ENCODE results near the gene CLDN9. TPM values are rescaled to one million over a fixed set of nuclear protein-coding genes. Genes with fewer than 3 reads are reported as not detected.
"Not testable (repeated sequence)": the region's sequence is repeated elsewhere in the genome, so short reads cannot be mapped to it uniquely, and the experiment has no call there.

CLDN9 gene
- total and polyA plus RNA-seq, 2 experiments from 2014 or later: 3.5 to 8.9 TPM

DNA sequence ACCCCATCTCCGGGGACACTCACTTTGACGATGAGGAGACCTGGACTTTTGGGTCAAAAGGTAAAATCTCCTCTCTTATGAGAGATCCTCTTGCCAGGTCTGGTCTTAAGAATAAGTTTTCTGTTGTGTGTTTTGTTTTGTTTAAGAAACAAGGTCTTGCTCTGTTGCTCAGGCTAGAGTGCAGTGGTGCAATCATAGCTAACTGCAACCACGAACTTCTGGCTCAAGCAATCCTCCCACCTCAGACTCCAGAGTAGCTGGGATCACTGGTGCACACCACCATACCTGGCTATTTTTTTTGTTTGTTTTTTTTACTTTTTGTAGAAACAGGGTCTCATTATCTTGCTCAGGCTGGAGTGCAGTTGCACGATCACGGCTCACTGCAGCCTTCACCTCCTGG, 37.8 kb downstream of the CLDN9 start:
- 89% methylated on average over 5 of the region's 5 CpGs for WGBS (ENCODE audit: low lambda C conversion rate, missing lambda C conversion rate)
- peaks cover 52% of the 10 kb centered on the region for H3K27me3 ChIP-seq
- H3K27ac ChIP-seq: no peak overlapping the region
- H3K4me2 ChIP-seq: no peak overlapping the region
- H3K36me3 ChIP-seq (replicated peaks; ENCODE audit: insufficient read depth, low read depth): no peaks in the 10 kb centered on the region
- TF ChIP-seq, protein P1, sequence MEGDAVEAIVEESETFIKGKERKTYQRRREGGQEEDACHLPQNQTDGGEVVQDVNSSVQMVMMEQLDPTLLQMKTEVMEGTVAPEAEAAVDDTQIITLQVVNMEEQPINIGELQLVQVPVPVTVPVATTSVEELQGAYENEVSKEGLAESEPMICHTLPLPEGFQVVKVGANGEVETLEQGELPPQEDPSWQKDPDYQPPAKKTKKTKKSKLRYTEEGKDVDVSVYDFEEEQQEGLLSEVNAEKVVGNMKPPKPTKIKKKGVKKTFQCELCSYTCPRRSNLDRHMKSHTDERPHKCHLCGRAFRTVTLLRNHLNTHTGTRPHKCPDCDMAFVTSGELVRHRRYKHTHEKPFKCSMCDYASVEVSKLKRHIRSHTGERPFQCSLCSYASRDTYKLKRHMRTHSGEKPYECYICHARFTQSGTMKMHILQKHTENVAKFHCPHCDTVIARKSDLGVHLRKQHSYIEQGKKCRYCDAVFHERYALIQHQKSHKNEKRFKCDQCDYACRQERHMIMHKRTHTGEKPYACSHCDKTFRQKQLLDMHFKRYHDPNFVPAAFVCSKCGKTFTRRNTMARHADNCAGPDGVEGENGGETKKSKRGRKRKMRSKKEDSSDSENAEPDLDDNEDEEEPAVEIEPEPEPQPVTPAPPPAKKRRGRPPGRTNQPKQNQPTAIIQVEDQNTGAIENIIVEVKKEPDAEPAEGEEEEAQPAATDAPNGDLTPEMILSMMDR (IDR thresholded peaks at IDR 0.05; ENCODE audit: poor library complexity): no peak
- TF ChIP-seq EZH2phosphoT487 (IDR thresholded peaks at IDR 0.05; ENCODE audit: low read depth, severe bottlenecking, unreplicated experiment) (no peak), EZH2 (IDR thresholded peaks at IDR 0.05; ENCODE audit: borderline replicate concordance) (no peak)
- no peaks in the 10 kb centered on the region for H4K20me1 ChIP-seq (ENCODE audit: insufficient read depth, poor library complexity, severe bottlenecking)
- no peaks in the 10 kb centered on the region for H3K9me2 ChIP-seq (replicated peaks; ENCODE audit: insufficient read depth)
- H3K79me2 ChIP-seq: no peaks in the 10 kb centered on the region
- no peak overlapping the region for H3K4me3 ChIP-seq
- peaks cover 14% of the 10 kb centered on the region for H3K4me1 ChIP-seq (ENCODE audit: insufficient read depth)
- no peak overlapping the region for H2AFZ ChIP-seq
- no peaks in the 10 kb centered on the region for H3K9me3 ChIP-seq (ENCODE audit: low read depth)
- no peak for DNase-seq (ENCODE audit: low spot score)

DNA sequence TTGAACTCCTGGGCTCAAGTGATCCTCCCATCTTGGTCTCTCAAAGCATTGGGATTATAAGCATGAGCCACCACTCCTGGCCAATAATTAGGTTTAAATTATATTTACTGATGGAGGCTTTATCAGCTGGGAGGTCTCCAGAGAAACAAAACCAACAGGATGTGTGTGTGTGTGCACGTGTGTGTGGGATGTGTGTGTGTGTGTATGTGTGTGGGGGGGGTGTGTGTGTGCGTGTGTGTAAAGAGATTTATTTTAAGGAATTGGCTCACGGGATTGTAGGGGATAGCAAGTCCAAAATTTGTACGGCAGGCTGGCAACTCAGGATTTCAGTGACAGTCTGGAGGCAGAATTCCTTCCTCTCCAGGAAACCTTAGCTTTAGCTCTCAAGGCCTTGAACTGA, 38.3 kb downstream of the CLDN9 start:
- no peak overlapping the region for H2AFZ ChIP-seq
- H4K20me1 ChIP-seq (ENCODE audit: insufficient read depth, poor library complexity, severe bottlenecking): no peaks in the 10 kb centered on the region
- H3K9me2 ChIP-seq (replicated peaks; ENCODE audit: insufficient read depth): no peaks in the 10 kb centered on the region
- no peaks in the 10 kb centered on the region for H3K36me3 ChIP-seq (replicated peaks; ENCODE audit: insufficient read depth, low read depth)
- H3K4me1 ChIP-seq (ENCODE audit: insufficient read depth): peaks cover 9% of the 10 kb centered on the region
- no peaks in the 10 kb centered on the region for H3K9me3 ChIP-seq (ENCODE audit: low read depth)
- H3K27ac ChIP-seq: no peak overlapping the region
- 60% methylated on average over 4 of the region's 4 CpGs for WGBS (ENCODE audit: low lambda C conversion rate, missing lambda C conversion rate)
- no peak for DNase-seq (ENCODE audit: low spot score)
- no peak for TF ChIP-seq EZH2phosphoT487 (IDR thresholded peaks at IDR 0.05; ENCODE audit: low read depth, severe bottlenecking, unreplicated experiment)
- no peak for TF ChIP-seq EZH2 (IDR thresholded peaks at IDR 0.05; ENCODE audit: borderline replicate concordance)
- TF ChIP-seq, protein P1 (IDR thresholded peaks at IDR 0.05; ENCODE audit: poor library complexity): no peak
- H3K4me2 ChIP-seq: no peak overlapping the region
- H3K79me2 ChIP-seq: no peaks in the 10 kb centered on the region
- H3K27me3 ChIP-seq: peaks cover 47% of the 10 kb centered on the region
- H3K4me3 ChIP-seq: no peak overlapping the region

DNA sequence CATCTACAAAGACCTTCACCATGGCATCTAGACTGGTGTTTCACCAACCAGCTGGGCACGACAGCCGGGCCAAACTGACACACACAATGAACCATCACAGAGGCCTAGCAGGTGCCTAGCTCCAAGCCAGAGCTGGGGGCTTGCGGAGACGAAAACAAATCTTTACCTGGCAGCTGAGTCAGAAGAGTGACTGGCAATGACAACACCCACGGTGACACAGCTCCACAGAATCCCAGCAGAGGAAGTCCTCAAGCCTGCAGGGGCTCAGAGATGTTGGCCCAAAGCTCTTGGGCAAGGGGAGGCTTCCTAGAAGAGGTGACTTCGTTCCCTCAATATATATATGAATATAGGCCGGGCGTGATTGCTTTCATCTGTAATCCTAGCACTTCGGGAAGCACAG, 38.8 kb downstream of the CLDN9 start:
- WGBS (ENCODE audit: low lambda C conversion rate, missing lambda C conversion rate): 78% methylated on average over 9 of the region's 9 CpGs
- Histone ChIP-seq H2AFZ (no peak overlapping the region), H3K9me3 (ENCODE audit: low read depth) (no peaks in the 10 kb centered on the region), H3K27ac (no peak overlapping the region), H3K4me1 (ENCODE audit: insufficient read depth) (peaks cover 5% of the 10 kb centered on the region), H4K20me1 (ENCODE audit: insufficient read depth, poor library complexity, severe bottlenecking) (no peaks in the 10 kb centered on the region), H3K4me2 (no peak overlapping the region), H3K27me3 (peaks cover 42% of the 10 kb centered on the region), H3K36me3 (replicated peaks; ENCODE audit: insufficient read depth, low read depth) (no peaks in the 10 kb centered on the region), H3K9me2 (replicated peaks; ENCODE audit: insufficient read depth) (no peaks in the 10 kb centered on the region), H3K79me2 (no peaks in the 10 kb centered on the region), H3K4me3 (no peak overlapping the region)
- TF ChIP-seq EZH2phosphoT487 (IDR thresholded peaks at IDR 0.05; ENCODE audit: low read depth, severe bottlenecking, unreplicated experiment) (no peak), EZH2 (IDR thresholded peaks at IDR 0.05; ENCODE audit: borderline replicate concordance) (no peak)
- TF ChIP-seq, protein P1 (IDR thresholded peaks at IDR 0.05; ENCODE audit: poor library complexity): no peak
- no peak for DNase-seq (ENCODE audit: low spot score)

DNA sequence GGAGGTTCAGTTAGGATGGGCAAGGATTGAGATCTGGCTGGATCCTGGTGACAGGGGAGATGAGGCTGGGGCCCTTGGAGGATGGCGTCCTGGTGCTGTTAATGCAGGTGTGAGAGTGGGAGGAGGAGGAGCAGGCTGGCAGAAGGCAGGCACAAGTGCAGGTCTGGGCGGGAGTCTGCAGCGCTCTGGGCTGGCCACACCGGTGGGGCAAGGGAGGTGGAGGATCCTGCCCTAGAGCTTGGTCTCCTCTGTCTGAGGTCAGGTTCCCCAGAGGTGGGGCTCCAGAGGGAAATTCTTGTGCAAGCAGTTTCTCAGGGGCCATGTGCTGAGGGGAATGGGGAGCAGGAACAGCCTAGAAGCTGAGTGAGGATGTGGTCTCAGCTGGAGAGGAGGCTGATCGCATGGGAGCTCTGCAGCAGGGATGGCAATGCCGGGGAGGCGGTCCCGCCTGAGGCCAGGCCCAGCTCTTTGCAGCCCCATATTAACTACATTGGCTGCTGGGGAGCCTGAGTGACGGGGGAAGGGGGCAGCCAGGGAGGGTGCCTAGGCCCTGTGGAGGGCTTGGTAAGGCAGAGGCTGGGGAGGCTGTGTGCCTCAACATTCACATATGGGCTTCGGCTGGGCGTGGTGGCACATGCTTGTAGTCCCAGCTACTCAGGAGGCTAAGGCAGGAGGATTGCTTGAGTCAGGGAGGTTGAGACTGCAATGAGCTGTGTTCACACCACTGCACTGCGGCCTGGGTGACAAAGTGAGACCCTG, 40.0 kb downstream of the CLDN9 start:
- H3K9me3 ChIP-seq (ENCODE audit: low read depth); H3K79me2 ChIP-seq; H2AFZ ChIP-seq; DNase-seq (ENCODE audit: low spot score); H3K36me3 ChIP-seq (replicated peaks; ENCODE audit: insufficient read depth, low read depth); H3K27ac ChIP-seq; H3K9me2 ChIP-seq (replicated peaks; ENCODE audit: insufficient read depth); H3K4me2 ChIP-seq; H3K4me3 ChIP-seq; H3K4me1 ChIP-seq (ENCODE audit: insufficient read depth); H4K20me1 ChIP-seq (ENCODE audit: insufficient read depth, poor library complexity, severe bottlenecking): not testable (repeated sequence)
- WGBS (ENCODE audit: low lambda C conversion rate, missing lambda C conversion rate): 90% methylated on average over 11 of the region's 12 CpGs
- peaks cover 30% of the 10 kb centered on the region for H3K27me3 ChIP-seq

DNA sequence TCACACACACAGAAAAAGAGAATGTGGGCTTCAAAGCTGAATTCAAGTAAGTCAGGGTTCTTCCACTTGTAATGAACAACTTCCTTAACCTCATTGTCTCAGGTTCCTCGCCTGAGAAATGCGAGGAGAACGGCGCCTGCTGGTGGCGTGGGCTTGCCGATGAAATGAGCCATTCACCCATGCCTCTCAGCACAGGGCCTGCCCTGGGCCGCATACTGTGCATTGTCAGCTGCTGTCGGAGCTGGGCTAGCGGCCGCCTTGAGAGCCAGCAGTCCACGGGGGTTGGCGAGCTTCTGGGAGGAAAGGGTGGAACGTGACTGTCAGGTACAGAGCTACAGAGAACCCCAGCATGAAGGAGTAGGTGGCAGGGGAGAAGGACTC, 40.6 kb downstream of the CLDN9 start:
- WGBS (ENCODE audit: low lambda C conversion rate, missing lambda C conversion rate): 94% methylated on average over 10 of the region's 13 CpGs
- H3K27ac ChIP-seq; H2AFZ ChIP-seq; H3K4me1 ChIP-seq (ENCODE audit: insufficient read depth); H4K20me1 ChIP-seq (ENCODE audit: insufficient read depth, poor library complexity, severe bottlenecking); H3K4me3 ChIP-seq; DNase-seq (ENCODE audit: low spot score); H3K9me3 ChIP-seq (ENCODE audit: low read depth); H3K36me3 ChIP-seq (replicated peaks; ENCODE audit: insufficient read depth, low read depth); H3K79me2 ChIP-seq; H3K9me2 ChIP-seq (replicated peaks; ENCODE audit: insufficient read depth); H3K4me2 ChIP-seq: not testable (repeated sequence)
- peaks cover 24% of the 10 kb centered on the region for H3K27me3 ChIP-seq
